ENCODE measurements around the gene GRK1.

Gene GRK1

GRCh38 chr13:113763254-113763653 lies 96.2 kb downstream of the GRK1 start:
- DNase-seq = no peak

- DNase-seq = no peak
Measured at GRCh38 chr13:113763961-113764792, 97.2 kb downstream of the GRK1 start.

- no peak for DNase-seq
Measured at GRCh38 chr13:113764793-113765563, 98.0 kb downstream of the GRK1 start.

GRCh38 chr13:113765564-113765910 lies 98.5 kb downstream of the GRK1 start:
- DNase-seq = no peak

GRCh38 chr13:113766035-113766800 lies 99.2 kb downstream of the GRK1 start:
- no peak for DNase-seq

- no peak for DNase-seq
Measured at GRCh38 chr13:113767366-113767765, 100.3 kb downstream of the GRK1 start.

GRCh38 chr13:113768018-113768905 lies 101.2 kb downstream of the GRK1 start:
- DNase-seq = no peak

- DNase-seq = no peak
Measured at GRCh38 chr13:113769106-113769505, 102.1 kb downstream of the GRK1 start.

- no peak for DNase-seq
Measured at GRCh38 chr13:113769881-113770280, 102.9 kb downstream of the GRK1 start.

- no peak for DNase-seq
Measured at GRCh38 chr13:113770441-113770840, 103.4 kb downstream of the GRK1 start.

GRCh38 chr13:113770937-113771336 lies 103.9 kb downstream of the GRK1 start:
- DNase-seq = no peak

GRCh38 chr13:113771709-113772331 lies 104.8 kb downstream of the GRK1 start:
- peak; percentile 3 for DNase-seq

- DNase-seq = no peak
Measured at GRCh38 chr13:113774177-113775107, 107.4 kb downstream of the GRK1 start.

GRCh38 chr13:113775451-113776145 lies 108.6 kb downstream of the GRK1 start:
- DNase-seq = no peak

- no peak for DNase-seq
Measured at GRCh38 chr13:113776231-113777125, 109.5 kb downstream of the GRK1 start.

GRCh38 chr13:113777311-113778260 lies 110.6 kb downstream of the GRK1 start:
- DNase-seq = no peak

- DNase-seq = no peak
Measured at GRCh38 chr13:113781571-113781970, 114.6 kb downstream of the GRK1 start.

GRCh38 chr13:113782472-113782871 lies 115.5 kb downstream of the GRK1 start:
- no peak for DNase-seq
